ENCODE results near the gene HLA-DMB. TPM values are rescaled to one million over a fixed set of nuclear protein-coding genes. Genes with fewer than 3 reads are reported as not detected.

HLA-DMB gene
- total RNA-seq, 1 experiment from 2014 or later: 1.7 TPM

- no peak overlapping the region for H2BK12ac ChIP-seq (ENCODE audit: insufficient read length, low read depth, low read length)
- no peaks in the 10 kb centered on the region for H3K9me3 Mint-ChIP-seq
- no peak overlapping the region for H2BK20ac ChIP-seq (ENCODE audit: low read depth, low read length, poor library complexity, severe bottlenecking)
- H3K14ac ChIP-seq (ENCODE audit: insufficient read depth, low read length): no peak overlapping the region
- no peak overlapping the region for H3K56ac ChIP-seq (ENCODE audit: insufficient read length, low read depth, low read length)
- H3K4me1 ChIP-seq (ENCODE audit: insufficient read depth, low read length): no peaks in the 10 kb centered on the region
- H2AK5ac ChIP-seq (ENCODE audit: insufficient read length, low read length): no peak overlapping the region
- H3K27me3 ChIP-seq (ENCODE audit: insufficient read depth, low read length): no peaks in the 10 kb centered on the region
- TF ChIP-seq CTCF (conservative IDR thresholded peaks at IDR 0.05): no peak
- H2BK120ac ChIP-seq (ENCODE audit: low read depth, low read length, poor library complexity, severe bottlenecking): no peak overlapping the region
- H3K9me3 ChIP-seq (ENCODE audit: control insufficient read depth, low read depth, low read length): no peaks in the 10 kb centered on the region
- WGBS (ENCODE audit: extremely low coverage, insufficient read length, low lambda C conversion rate): no CpG with 5 or more reads among the region's 12 CpGs
- H3K4ac ChIP-seq (ENCODE audit: low read depth, low read length): no peak overlapping the region
- H4K91ac ChIP-seq (ENCODE audit: insufficient read length, low read depth, low read length): no peak overlapping the region
- H4K5ac ChIP-seq (ENCODE audit: insufficient read length, low read depth, low read length): no peak overlapping the region
- peak overlapping the region in 1 of 3 experiments; percentile 84; a peak in 2 of 7 replicates for H3K27ac Mint-ChIP-seq
- DNase-seq: no peak
- no peaks in the 10 kb centered on the region for H3K23me2 ChIP-seq (ENCODE audit: insufficient read length, low read depth, low read length, poor library complexity, severe bottlenecking)
- no peak overlapping the region for H2BK15ac ChIP-seq (ENCODE audit: low read depth, low read length)
- peak overlapping the region in 1 of 2 experiments; percentile 24; a peak in 1 of 5 replicates for H3K4me3 Mint-ChIP-seq
- H3T11ph ChIP-seq (ENCODE audit: low read length): no peak overlapping the region
- H3K4me1 Mint-ChIP-seq: peaks cover 23 to 55% of the 10 kb centered on the region in 2 experiments
- H3K79me2 ChIP-seq (ENCODE audit: insufficient read depth, low read length): peaks cover 15% of the 10 kb centered on the region
- no peak overlapping the region for H3K18ac ChIP-seq (ENCODE audit: insufficient read length, low read depth, low read length)
- no peak overlapping the region for H4K8ac ChIP-seq (replicated peaks; ENCODE audit: insufficient read length, low read depth, low read length)
- no peak overlapping the region for H2BK5ac ChIP-seq (ENCODE audit: insufficient read length, low read length)
- peaks cover 20% of the 10 kb centered on the region for H3K79me1 ChIP-seq (ENCODE audit: insufficient read depth, low read depth, low read length, poor library complexity, severe bottlenecking)
- no peak overlapping the region for H3K23ac ChIP-seq (ENCODE audit: insufficient read length, low read depth, low read length)
- no peak overlapping the region for H3K9ac ChIP-seq (ENCODE audit: extremely low read depth, insufficient read length, low read length)
- no peak overlapping the region for H2AFZ ChIP-seq (ENCODE audit: low read length)
- H3K4me2 ChIP-seq (ENCODE audit: insufficient read depth, insufficient read length, low read length): no peak overlapping the region
- no peak overlapping the region for H3K27ac ChIP-seq (ENCODE audit: insufficient read length, low read depth, low read length)
- peaks cover 66 to 74% (median 68%) of the 10 kb centered on the region in 3 experiments for H3K36me3 Mint-ChIP-seq (ENCODE audit: insufficient read depth in 1 of 3, low read depth in 3 of 3)
- H3K27me3 Mint-ChIP-seq (ENCODE audit: low read depth): no peaks in the 10 kb centered on the region; the same call in none of the 2 replicates
- H4K20me1 ChIP-seq (ENCODE audit: control insufficient read depth, insufficient read depth, insufficient read length): no peaks in the 10 kb centered on the region
Measured at GRCh38 chr6:32979720-32980487, 39.1 kb upstream of the HLA-DMB start.
